Measurements from ENCODE around the gene TMC1. TPM values are rescaled to one million over a fixed set of nuclear protein-coding genes. Genes with fewer than 3 reads are reported as not detected.

Gene TMC1
- total and polyA plus RNA-seq, 2 of the 13 experiments (the other 11 are each of a cell fraction or from before 2014, with no cell fraction given), result 0.02 to 0.03 TPM

- 0 out of 5 replicates have a peak, but pooled peaks cover 0 to 1% of the 10 kb centered on the region in 2 experiments for H3K27me3 ChIP-seq (ENCODE audit: control insufficient read depth in 1 of 2, insufficient read depth in 2 of 2, low read length in 2 of 2)
- WGBS (ENCODE audit: low lambda C conversion rate), result 3% methylated on average over 2 of the region's 2 CpGs
- in situ Hi-C loops (cut with HindIII; ENCODE audit: extremely low pct_ligation_motif_present, low pct_unique_long_range_greater_than_20kb) (no loop called here), intact Hi-C loops (cut with micrococcal nuclease; ENCODE audit: unreplicated experiment) (no loop called here)
- H3K27ac ChIP-seq (ENCODE audit: extremely low read length, insufficient read depth, low read length), result no peak overlapping the region
- no peaks in the 10 kb centered on the region for H3K79me2 ChIP-seq (ENCODE audit: insufficient read depth, low read length)
- FAIRE-seq (no peak), ATAC-seq (no peak), DNase-seq (ENCODE audit: low spot score) (no peak)
- H2AFZ ChIP-seq (ENCODE audit: low read length), result no peak overlapping the region
- H3K9me3 ChIP-seq (ENCODE audit: low read length), result no peaks in the 10 kb centered on the region
- ChIA-PET POLR2A (no interaction called here), CTCF (ENCODE audit: low intra/inter-chr PET ratio, low total read pairs) (no interaction called here)
- H4K20me1 ChIP-seq (ENCODE audit: insufficient read depth, low read length), result no peaks in the 10 kb centered on the region
- H3K4me1 ChIP-seq (ENCODE audit: insufficient read depth, low read length), result no peaks in the 10 kb centered on the region
- BruUV-seq (replicated peaks), result no TSS peak
- H3K4me2 ChIP-seq (ENCODE audit: low read depth, low read length), result no peak overlapping the region
- no peak overlapping the region for H3K9ac ChIP-seq (ENCODE audit: insufficient read depth, low read depth, low read length)
- H3K4me3 ChIP-seq (replicated peaks in 1 of 3; ENCODE audit: insufficient read depth in 1 of 3, low read depth in 2 of 3, low read length in 3 of 3), result no peak overlapping the region
- no peak for TF ChIP-seq TAF1 (CRISPR knock-in tag; IDR thresholded peaks at IDR 0.05)
- TF ChIP-seq ZHX1 (CRISPR knock-in tag; IDR thresholded peaks at IDR 0.05; ENCODE audit: low read depth), result no peak
- TF ChIP-seq ZNF496 (CRISPR knock-in tag; IDR thresholded peaks at IDR 0.05; ENCODE audit: insufficient replicate concordance), result no peak
- H3K36me3 ChIP-seq (replicated peaks in 1 of 2; ENCODE audit: control insufficient read depth in 1 of 2, insufficient read depth in 2 of 2, low read length in 2 of 2), result no peaks in the 10 kb centered on the region
Observed at GRCh38 chr9:72661401-72662135, 140.2 kb downstream of the TMC1 start.

- 7% methylated on average over 2 of the region's 2 CpGs for WGBS (ENCODE audit: low lambda C conversion rate)
- in situ Hi-C loops (cut with HindIII; ENCODE audit: extremely low pct_ligation_motif_present, low pct_unique_long_range_greater_than_20kb), result no loop called here
- H2AFZ ChIP-seq (ENCODE audit: low read length), result no peak overlapping the region
- H3K4me1 ChIP-seq (ENCODE audit: insufficient read depth, low read length), result no peaks in the 10 kb centered on the region
- no peaks in the 10 kb centered on the region for H3K9me3 ChIP-seq (ENCODE audit: low read length)
- ATAC-seq (no peak), FAIRE-seq (no peak), DNase-seq (ENCODE audit: low spot score) (no peak)
- CTCF ChIA-PET (ENCODE audit: low intra/inter-chr PET ratio, low total read pairs), result no interaction called here
- H3K79me2 ChIP-seq (ENCODE audit: insufficient read depth, low read length), result no peaks in the 10 kb centered on the region
- no peaks in the 10 kb centered on the region for H3K36me3 ChIP-seq (replicated peaks in 1 of 2; ENCODE audit: control insufficient read depth in 1 of 2, insufficient read depth in 2 of 2, low read length in 2 of 2)
- peaks cover 0 to 1% of the 10 kb centered on the region in 2 experiments; a peak in 1 of 5 replicates for H3K27me3 ChIP-seq (ENCODE audit: control insufficient read depth in 1 of 2, insufficient read depth in 2 of 2, low read length in 2 of 2)
- H3K27ac ChIP-seq (ENCODE audit: extremely low read length, insufficient read depth, low read length), result no peak overlapping the region
- no peak overlapping the region for H3K4me2 ChIP-seq (ENCODE audit: low read depth, low read length)
- BruUV-seq (replicated peaks), result no TSS peak
- no peaks in the 10 kb centered on the region for H4K20me1 ChIP-seq (ENCODE audit: insufficient read depth, low read length)
- H3K4me3 ChIP-seq (replicated peaks in 1 of 3; ENCODE audit: insufficient read depth in 1 of 3, low read depth in 2 of 3, low read length in 3 of 3), result no peak overlapping the region
- POLR2A ChIA-PET, result no interaction called here
- H3K9ac ChIP-seq (ENCODE audit: insufficient read depth, low read depth, low read length), result no peak overlapping the region
- intact Hi-C loops (cut with micrococcal nuclease; ENCODE audit: unreplicated experiment), result no loop called here
- TF ChIP-seq FIP1L1 (IDR thresholded peaks at IDR 0.05; ENCODE audit: borderline replicate concordance, insufficient read depth, low read depth, low read length), result no peak
- no peak for TF ChIP-seq PHF21A (CRISPR knock-in tag; IDR thresholded peaks at IDR 0.05)
- no peak for TF ChIP-seq PITX1 (CRISPR knock-in tag; IDR thresholded peaks at IDR 0.05)
- TF ChIP-seq ZSCAN30 (CRISPR knock-in tag; IDR thresholded peaks at IDR 0.05), result no peak
- TF ChIP-seq MED1 (CRISPR knock-in tag; IDR thresholded peaks at IDR 0.05), result no peak
- no peak for TF ChIP-seq ELK4 (CRISPR knock-in tag; IDR thresholded peaks at IDR 0.05; ENCODE audit: borderline replicate concordance)
- TF ChIP-seq DNMT1 (CRISPR knock-in tag; IDR thresholded peaks at IDR 0.05), result no peak
- TF ChIP-seq ZNF225 (CRISPR knock-in tag; IDR thresholded peaks at IDR 0.05), result no peak
- TF ChIP-seq SP5 (CRISPR knock-in tag; IDR thresholded peaks at IDR 0.05; ENCODE audit: borderline replicate concordance, low read depth), result no peak
- TF ChIP-seq RAD51 (IDR thresholded peaks at IDR 0.05; ENCODE audit: borderline replicate concordance), result no peak
Observed at GRCh38 chr9:72665421-72665820, 144.0 kb downstream of the TMC1 start.

Measured in HepG2 (cell line).